Stimulated activated CD8-positive, alpha-beta memory T cell treated with anti-CD3 and anti-CD28 coated beads, Interleukin-15, amount 100 ng/mL, for 1 hour (primary cell): ENCODE results near the gene ACAD10.
"Not testable (repeated sequence)": the region's sequence is repeated elsewhere in the genome, so short reads cannot be mapped to it uniquely, and the experiment has no call there.

Experiments used
- DNase-seq: peaks from one replicate; pipeline ENCODE4 v3.0.0-alpha.2; 2020; ENCODE audit warnings: low read depth

ACAD10 gene

DNA sequence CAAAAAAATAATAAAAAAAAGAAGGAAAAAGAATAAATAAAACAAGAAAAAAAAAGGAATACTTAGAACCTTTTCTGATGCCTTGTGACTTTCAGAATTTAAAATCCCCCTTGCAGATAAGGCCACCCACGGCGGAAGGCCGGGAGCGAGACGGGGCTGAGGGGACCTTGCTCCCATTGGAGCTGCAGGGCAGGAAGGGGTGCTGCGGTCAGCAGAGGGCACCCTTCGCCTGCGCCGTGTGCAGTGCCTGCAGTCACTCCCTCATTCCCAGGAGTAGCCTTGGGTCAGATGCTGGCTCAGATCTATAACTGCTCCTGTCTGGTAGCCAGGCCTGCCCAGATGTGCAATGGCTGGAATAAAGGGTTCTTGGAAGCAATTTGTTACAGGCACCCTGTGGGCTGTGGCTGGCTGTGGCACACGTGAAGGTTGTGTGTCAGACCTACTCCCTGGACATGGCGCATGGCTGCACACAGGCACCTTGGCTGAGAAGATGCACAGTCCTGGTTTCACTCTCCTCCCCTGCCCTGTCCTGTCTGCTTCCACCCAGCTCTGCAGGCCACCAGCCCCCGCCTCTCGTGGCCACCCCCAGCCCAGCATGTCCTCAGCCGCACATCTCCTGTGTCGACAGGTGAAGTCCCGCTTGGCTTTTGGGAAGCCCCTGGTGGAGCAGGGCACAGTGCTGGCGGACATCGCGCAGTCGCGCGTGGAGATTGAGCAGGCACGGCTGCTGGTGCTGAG is 67.5 kb downstream of the ACAD10 start:
- no peak for DNase-seq

DNA sequence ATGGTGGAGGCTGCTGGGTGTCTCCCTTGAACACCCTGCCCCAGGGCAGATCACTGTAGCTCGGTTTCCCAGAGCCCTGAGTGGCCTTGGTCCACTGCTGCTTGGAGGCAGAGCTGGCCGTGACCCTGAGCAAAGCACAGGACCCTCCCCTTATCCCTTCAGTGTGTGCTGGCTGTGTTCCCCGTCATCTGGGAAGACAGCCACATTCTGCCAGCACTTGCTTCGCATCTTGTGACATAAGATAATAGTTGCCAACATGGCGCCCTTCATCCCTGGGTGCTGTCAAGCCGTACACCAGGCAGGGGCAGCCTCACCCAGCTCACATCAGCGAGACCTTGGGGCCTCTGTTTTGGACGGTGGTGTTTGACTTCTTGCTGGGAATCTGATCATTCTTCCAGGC is 68.8 kb downstream of the ACAD10 start:
- no peak for DNase-seq

DNA sequence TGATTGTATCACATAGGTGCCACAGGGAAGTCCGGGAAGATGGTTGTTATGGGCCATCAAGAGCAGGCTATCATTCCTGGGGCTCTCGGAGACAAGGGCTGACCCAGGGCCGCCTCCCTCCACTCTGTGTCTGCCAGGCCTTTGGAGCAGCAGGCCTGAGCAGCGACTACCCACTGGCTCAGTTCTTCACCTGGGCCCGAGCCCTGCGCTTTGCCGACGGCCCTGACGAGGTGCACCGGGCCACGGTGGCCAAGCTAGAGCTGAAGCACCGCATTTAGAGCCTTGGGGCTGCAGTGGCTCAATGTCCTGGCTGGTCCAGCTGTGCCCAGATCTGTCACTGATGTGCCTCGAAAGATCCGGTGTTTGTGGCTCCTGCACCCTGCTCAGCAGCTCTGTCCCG is 70.3 kb downstream of the ACAD10 start:
- DNase-seq, result no peak

DNA sequence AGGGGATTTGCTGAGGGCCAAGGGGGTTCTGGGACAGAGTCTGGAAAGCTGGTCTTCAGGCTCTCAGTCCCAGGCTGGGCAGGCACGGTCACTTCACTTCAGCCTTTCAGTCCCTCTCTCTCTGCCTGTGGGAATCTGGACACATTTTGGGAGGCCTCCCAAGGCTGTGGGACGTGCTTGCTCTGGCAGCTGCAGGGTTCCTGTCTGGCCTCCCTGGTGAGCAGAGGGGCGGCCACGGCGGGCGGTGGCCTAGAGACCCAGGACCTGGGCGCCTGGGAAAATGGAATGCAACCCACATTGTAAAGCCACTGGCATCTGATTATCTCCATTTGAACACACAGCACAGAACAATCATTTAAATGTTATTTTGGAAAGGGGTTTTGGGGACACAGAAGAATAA is 70.8 kb downstream of the ACAD10 start:
- no peak for DNase-seq

DNA sequence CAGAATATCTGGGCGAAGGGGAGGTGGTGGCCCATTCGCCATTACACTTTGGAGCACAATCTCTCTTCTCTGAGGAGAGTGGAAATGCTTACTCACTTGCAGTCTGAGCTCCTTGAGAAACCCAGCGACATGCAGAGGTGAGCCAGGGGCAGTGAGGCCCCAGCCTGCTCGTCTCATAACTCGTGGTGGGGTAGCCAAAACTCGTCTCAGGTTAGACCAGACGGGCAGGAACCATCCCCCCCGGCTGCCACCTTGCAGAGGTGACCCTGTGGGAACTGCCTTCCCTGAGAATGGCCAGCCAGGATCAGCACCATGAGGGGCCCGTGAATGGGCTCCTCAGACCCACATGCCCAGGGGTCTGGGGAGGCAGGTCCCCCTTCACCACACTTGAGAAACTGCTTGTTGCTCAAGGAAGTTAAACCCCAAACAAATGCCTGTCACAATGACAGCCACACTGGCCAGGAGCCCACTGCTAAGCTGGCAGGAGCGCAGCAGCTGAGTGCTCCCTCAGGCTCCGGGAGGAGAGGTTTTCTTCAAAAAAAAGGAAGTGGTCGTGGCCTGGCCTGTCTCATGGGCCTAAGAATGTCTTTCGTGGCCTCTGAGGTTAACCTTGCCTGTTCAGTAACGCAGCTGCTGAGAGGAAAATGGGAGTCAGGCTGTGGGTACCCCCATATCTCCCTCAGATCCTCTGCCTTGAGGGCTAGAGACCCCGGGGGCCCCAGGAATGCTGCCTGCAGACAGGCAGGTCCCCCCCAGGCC is 71.7 kb downstream of the ACAD10 start:
- DNase-seq, result no peak

DNA sequence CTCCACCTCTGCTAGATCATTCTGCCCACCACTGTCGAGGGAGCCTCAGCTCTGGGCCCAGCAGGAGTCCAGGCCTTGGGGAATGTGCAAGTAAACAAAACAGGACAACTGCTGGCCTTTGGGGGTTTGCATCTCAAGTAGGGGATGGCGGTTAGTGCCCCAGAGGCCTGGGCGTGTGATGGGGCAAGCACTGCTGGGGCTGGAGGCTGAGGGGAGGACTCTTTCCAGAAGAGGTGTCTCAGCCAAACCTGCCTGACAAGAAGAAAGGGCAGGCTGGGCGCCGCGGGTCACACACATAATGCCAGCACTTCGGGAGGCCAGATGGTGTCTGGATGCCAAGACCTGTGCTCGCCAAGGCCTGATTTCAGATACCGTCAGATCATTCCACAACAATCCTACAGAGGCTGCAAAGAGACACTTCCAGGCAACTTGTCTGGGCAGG is 72.3 kb downstream of the ACAD10 start:
- no peak for DNase-seq

DNA sequence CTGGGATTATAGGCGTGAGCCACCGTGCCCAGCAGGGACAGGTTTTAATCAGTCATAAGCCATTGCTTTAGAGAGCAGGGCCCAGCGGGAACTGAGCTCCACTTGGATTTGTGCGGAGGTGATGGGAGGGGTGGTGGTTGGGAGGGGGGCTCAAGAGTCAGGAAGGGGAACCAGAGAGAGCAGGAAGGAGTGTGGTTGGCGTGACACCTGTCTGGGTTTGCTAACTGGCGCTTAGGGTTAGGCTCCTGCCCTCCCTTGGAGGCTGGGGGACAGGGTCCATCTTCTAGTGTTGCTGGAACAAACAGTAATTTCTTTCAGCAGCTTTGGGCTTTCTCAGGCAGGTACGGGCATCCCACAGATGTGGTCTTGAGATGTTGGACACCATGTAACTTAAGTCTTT is 73.4 kb downstream of the ACAD10 start:
- no peak for DNase-seq

DNA sequence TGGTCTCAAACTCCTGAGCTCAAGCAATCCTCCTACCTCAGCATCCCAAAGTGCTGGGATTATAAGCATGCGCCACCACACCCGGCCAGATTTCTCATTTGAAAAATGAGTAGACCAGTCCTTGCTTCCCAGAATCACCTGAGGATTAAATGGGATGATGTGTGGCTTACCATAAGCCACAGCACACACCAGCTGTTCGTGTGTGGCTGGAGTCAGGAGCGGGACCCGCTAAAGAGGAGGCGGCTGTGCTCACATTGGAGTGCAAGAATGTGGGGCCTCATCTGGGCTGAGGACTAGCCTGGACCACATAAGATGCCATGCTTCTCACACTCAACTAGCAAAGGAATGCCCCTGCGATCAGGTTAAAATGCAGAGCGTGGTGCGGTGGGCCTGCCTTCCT is 74.1 kb downstream of the ACAD10 start:
- DNase-seq, result no peak

DNA sequence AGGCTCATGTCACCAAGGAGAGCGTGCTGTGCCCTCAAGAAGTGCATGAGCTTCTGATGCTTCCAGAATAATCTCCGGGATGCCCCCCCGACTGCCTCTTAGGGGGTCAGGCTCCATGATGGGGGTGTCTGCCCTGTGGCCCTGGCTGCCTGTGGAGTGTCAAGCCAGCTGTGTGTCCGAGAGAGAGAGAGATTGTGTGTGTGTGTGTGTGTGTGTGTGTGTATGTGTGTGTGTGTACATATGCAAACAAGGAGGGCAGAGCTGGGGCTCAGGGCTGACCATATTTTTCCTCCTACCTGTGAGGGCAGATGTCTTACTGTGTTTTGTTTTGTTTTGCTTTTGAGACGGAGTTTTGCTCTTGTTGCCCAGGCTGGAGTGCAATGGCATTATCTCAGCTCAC is 75.2 kb downstream of the ACAD10 start:
- no peak for DNase-seq

DNA sequence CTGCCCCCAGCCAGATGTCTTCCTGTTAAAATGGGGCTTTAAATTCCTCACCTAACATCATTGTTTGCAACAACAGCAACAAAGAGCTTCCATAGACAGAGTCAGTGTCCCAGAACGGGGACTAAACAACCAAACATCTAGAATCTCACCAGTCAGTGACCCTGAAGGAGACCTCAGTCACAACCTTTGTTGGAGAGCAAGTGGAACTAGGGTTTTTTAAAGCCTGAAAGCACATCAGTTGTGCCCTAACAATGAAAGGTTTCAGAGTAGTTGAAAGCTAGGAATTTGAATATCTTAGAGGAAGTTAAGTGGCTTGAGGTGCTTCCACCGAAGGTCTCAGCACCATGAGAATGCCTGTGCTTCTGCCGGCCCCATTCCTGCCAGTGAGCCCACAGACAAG is 75.9 kb downstream of the ACAD10 start:
- no peak for DNase-seq

DNA sequence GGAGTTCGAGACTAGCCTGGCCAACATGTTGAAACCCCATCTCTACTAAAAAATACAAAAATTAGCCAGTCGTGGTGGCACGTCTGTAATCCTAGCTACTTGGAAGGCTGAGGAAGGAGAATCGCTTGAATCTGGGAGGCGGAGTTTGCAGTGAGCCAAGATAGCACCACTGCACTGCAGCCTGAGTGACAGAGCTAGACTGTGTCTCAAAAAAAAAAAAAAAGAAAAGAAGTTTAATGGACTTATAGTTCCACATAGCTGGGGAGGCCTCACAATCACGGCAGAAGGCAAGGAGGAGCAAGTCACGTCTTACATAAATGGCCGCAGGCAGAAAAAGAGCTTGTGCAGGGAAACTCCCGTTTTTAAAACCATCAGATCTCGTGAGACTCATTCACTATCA is 77.7 kb downstream of the ACAD10 start:
- not testable (repeated sequence) for DNase-seq

DNA sequence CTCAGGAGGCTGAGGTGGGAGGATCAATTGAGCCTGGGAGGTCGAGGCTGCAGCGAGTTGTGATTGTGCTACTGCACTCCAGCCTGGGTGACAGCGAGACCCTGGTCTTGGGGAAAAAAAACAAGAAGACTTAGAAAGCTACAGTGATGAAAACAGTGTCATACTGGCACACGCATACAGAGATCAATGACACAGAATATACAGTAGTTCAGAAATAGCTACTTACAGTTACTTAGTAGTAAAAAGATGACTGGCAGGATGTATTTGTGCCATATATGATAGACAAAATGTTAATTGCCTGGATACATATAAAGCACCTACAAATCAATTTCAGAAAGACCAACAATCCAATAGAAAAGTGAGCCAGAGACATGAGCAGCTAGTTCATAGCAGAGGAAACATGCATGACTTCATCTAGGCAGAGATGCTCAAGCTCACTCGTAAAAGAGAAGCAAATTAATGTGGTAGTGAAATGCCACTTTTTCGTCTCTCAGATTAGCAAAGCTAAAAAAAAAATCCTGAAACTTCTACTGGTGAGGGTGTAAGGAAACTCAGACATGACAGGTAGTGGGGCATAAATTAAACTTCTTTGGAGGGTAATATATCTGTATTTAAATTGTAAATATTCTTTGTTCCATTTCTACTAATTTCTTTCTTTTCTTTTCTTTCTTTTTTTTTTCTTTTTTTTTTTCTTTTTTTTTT is 78.4 kb downstream of the ACAD10 start:
- DNase-seq, result no peak

DNA sequence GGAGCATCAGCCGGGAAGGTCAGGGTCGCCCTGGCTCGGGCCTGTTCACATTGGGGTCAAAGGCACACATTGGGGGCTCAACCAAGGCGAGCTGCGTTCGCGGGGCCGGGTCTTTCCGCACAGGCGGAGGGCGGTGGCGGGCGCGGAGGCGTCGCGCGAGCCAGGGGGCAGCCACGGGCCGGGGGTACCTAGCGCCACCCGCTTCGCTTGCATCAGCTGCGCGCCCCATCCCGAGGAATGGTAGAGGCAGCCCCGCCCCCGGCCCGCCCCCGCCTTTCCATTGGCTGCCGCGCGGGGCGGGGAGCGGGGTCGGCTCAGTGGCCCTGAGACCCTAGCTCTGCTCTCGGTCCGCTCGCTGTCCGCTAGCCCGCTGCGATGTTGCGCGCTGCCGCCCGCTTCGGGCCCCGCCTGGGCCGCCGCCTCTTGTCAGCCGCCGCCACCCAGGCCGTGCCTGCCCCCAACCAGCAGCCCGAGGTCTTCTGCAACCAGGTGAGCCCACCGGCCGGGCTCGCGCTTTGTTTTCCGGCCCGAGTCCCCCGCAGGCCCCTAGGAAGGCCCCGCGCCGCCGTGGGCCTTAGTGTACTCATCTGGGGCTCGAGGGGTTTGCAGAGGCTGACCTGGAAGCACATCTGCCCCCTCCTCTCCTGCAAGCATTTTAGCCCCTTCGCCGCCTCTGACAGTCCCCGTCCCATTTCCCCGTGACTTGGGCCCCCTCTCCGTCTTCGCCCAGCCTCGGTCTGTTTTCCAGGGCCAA is 80.9 kb downstream of the ACAD10 start, which contains the start of gene ALDH2:
TSS of gene ALDH2 (plus strand) at position 326 of the 754 bp plus-strand sequence. CDS start at position 376, 50 bp downstream.
- no peak for DNase-seq

DNA sequence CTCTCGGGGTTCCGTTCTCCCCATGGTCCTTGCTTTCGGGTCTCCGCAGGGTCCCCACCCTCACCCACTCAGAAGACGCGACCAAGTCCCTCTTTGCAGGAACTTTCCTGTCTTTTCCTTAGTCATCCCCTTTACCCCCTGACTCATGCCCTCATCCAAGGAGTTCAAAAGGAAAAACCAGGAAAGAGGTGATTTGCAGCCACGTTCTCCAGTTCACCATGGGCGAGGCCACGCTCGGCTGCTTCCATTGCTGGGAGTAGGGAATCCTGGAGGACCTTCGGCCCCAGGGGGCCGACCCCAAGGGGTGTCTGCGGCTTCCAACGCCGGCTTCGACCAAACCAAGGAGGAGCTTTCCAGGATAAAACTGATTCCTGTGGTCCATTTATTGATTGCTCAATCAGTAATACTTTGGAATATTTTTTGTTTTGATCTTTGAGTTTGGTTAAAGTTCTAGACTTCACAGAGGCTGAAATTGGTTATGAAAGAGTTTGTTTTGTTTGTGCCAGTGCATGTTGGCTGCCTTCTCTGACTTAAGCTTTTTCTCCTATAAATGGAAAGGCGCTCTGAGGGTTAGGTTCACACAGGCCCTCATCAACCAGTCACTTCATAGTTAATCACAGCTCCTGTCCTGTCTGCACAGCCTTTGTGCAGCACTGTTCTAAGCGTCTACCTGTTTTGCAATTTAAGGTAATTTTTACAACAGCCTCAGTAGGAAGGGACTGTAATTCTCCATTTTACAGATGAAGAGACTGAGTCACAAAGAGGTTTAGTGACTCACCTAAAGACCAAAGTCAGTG is 81.7 kb downstream of the ACAD10 start:
- no peak for DNase-seq

DNA sequence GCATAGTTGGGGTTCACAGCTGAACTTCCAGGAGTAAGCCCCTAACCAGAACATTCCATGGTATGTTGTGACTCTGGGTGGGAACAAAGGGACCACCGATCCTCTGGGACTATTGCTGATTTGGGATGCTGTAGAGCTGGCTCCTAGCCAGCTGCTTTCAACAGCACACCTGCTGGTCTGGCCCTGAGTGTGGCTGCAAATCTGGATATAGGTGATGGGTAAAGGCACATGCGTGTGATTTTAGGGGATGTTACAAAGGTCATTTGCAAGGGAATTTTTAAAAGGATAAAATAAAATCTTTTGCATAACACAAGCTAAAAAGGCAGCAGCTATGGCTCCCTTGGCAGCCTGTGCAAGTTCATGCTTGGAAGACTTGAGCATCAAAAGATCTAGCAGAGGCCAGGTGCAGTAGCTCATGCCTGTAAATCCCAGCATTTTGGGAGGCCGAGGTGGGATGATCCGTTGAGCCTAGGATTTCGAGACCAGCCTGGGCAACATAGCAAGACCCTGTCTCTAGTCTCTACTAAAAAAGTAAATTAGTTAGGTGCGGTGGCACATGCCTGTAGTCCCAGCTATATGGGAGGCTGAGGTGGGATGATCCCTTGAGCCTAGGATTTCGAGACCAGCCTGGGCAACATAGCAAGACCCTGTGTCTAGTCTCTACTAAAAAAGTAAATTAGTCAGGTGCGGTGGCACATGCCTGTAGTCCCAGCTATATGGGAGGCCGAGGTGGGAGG is 82.5 kb downstream of the ACAD10 start:
- DNase-seq, result no peak

DNA sequence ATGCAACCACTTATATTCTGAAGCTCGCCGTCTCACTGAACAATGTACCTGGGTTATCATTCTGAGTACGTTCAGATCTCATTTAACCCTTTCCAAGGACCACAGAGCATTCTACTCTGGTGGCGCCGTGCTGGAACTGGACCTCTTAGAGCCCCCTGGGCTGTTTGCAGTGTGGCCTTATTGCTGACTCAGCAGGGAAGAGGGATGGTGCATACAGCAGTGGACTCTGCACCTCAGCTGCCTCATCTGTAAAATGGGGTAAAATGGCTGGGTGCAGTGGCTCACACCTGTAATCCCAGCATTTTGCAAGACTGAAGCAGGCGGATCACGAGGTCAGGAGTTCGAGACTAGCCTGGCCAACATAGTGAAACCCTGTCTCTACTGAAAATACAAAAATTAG is 83.7 kb downstream of the ACAD10 start:
- DNase-seq, result no peak

DNA sequence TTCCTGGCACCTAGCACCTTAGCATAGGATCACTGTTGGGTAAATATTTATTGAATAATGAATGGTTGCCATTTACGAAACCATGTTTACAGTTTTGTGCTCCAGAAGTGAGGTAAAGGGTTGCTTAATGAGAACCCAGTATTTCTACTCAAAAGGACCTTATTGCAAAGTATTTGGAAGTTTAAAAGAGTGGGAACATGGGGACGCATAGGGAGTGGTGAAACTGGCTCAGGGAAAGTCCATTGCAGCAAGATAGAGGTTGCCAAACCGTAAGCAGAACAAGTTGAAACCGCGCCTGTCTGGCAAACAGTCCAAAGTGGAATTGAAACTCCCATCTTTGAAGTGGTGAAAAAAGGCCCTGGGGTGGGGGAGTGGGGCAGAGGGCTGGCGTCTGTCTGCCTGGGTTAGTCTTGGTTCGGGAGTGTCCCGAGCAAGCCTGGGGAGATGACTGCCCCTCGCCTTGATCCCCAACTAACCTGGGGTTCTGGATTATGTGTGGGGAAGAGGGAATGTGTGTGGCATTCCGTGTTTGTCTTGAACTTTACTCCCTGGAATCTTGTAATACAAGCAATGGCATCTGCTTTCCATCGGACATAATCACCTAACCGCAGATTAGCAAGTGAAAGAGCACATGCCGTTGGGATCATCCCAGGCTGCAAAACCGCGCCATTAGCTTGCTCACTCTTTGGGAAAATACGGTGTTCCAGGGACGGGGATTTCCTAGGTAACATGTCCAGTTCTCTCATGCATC is 88.1 kb downstream of the ACAD10 start:
- no peak for DNase-seq

DNA sequence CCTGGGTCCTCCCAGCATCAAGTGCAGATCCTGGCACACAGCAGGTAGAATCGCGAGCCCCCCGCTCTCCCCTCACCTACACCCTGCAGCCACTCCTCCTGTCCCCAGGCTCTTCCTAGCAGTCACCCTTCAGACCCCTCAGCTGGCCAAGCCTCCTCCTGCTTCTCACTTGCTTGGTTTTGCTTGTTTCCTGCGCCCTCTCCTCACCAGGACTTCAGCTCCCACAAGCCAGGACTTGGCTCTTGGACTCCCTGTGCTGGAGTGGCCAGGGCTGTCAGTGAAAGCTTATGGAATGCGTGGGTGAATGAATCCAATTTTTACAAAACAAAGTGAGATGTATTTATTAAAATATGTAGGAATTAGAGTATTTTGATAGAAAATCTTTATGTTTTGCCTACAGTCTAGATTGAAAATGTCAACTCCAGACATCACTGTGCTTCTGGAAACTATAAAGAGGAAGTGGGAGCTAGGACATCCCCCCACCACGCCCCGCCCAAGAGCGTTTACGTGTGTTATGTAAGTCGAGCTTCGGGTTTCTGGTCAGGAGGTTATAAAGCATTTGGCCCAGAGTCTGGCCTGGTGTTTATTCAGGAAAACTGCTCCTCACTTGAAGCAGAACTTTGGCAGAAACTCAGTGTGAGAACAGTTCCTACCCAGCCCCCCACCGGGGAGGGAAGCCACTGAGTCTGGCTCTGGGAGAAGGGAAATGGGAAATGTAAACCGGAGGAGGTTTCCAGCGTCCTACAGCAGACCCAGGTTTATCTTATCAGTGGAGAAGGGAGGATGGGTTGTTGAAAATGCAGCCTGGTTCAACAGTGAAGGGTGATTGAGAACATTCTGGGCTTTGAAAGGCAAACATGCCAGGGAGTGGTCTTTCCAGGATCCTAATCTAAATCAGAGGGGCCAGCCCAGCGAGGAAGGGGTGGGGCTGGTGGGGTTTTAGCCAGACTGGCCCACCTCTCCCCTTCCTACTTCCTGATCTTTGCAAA is 89.6 kb downstream of the ACAD10 start:
- DNase-seq, result no peak
